Colonic mucosa (tissue), 4 donors: ENCODE data around the gene C6orf89. TPM values are rescaled to one million over a fixed set of nuclear protein-coding genes. Genes with fewer than 3 reads are reported as not detected.

ENCODE experiments used
- DNase-seq: peaks from one replicate; pipeline ENCODE4 v3.0.0-alpha.2; 2020
- H3K27ac ChIP-seq: fragments of 200-600 bp; one replicate; pipeline ENCODE4 v1.8.0; 2021
- H3K27me3 ChIP-seq: fragments of 200-600 bp; one replicate; pipeline ENCODE4 v1.8.0; 2021
- H3K36me3 ChIP-seq: fragments of 200-600 bp; one replicate; pipeline ENCODE4 v1.8.0; 2021
- H3K4me1 ChIP-seq: fragments of 200-600 bp; one replicate; pipeline ENCODE4 v1.8.0; 2021; ENCODE audit warnings: mild to moderate bottlenecking
- H3K4me3 ChIP-seq: fragments of 200-600 bp; one replicate; pipeline ENCODE4 v1.8.0; 2021
- H3K9ac ChIP-seq, 2 donors: one replicate each; pipeline ENCODE4 v1.7.0; 2013; ENCODE audit warnings: control low read depth in 2 of 2, low read depth in 2 of 2, low read length in 2 of 2
- H3K9me3 ChIP-seq: fragments of 200-600 bp; one replicate; pipeline ENCODE4 v1.8.0; 2021
- CTCF ChIP-seq: fragments of 200-600 bp; IDR thresholded peaks from one replicate; pipeline ENCODE4 v1.8.0; 2022; ENCODE audit warnings: antibody characterized with exemption, mild to moderate bottlenecking
- intact Hi-C: fragments of 100-400 bp; cut with DNase I; formaldehyde crosslinking; loops from one replicate; pipeline ENCODE4 v1.14.1; 2022
- total RNA-seq, 2 donors: library from RNA; stranded (reverse); fragmentation: NEBNext Ultra II Directional in 1 of 2; extraction: Animal tissue kit (Norgen Biotek cat#: 25700) in 1 of 2; gene quantifications; one replicate each; pipeline ENCODE4 v1.2.1, GENCODE V29; 2021
- donor health status: healthy.
- donor health status: DM: no; HTN: no; CAD: no.
- donor health status: DM: no; HTN: no; CAD: no.

The C6orf89 gene
- total RNA-seq, 2 donors from 2014 or later = 46.3 to 49.5 TPM

GRCh38 chr6:36914227-36914794 is 28.6 kb downstream of the C6orf89 start:
- TF ChIP-seq CTCF = peak; percentile 28
- no peaks in the 10 kb centered on the region for H3K9me3 ChIP-seq
- intact Hi-C loops = no loop called here
- H3K27ac ChIP-seq = peak overlapping the region; percentile 51
- H3K4me3 ChIP-seq = no peak overlapping the region
- peak; percentile 79 for DNase-seq
- H3K27me3 ChIP-seq = no peaks in the 10 kb centered on the region
- no peak overlapping the region for H3K9ac ChIP-seq
- no peaks in the 10 kb centered on the region for H3K36me3 ChIP-seq
- peaks cover 4% of the 10 kb centered on the region for H3K4me1 ChIP-seq

- H3K9ac ChIP-seq = no peak overlapping the region
- intact Hi-C loops = no loop called here
- H3K4me1 ChIP-seq = peaks cover 4% of the 10 kb centered on the region
Observed at GRCh38 chr6:36915599-36915998, 29.8 kb downstream of the C6orf89 start.

GRCh38 chr6:36916126-36916525 is 30.4 kb downstream of the C6orf89 start:
- intact Hi-C loops = no loop called here
- TF ChIP-seq CTCF = no peak
- Histone ChIP-seq H3K36me3 (no peaks in the 10 kb centered on the region), H3K27ac (no peak overlapping the region), H3K9ac (no peak overlapping the region), H3K4me3 (no peak overlapping the region), H3K9me3 (no peaks in the 10 kb centered on the region), H3K27me3 (no peaks in the 10 kb centered on the region), H3K4me1 (peaks cover 4% of the 10 kb centered on the region)
- DNase-seq = no peak

More at GRCh38 chr6:36915599-36915998, 29.8 kb downstream of the C6orf89 start:
- no peaks in the 10 kb centered on the region for H3K36me3 ChIP-seq
- no peaks in the 10 kb centered on the region for H3K9me3 ChIP-seq
- no peak overlapping the region for H3K27ac ChIP-seq
- no peak overlapping the region for H3K4me3 ChIP-seq
- TF ChIP-seq CTCF = no peak
- H3K27me3 ChIP-seq = no peaks in the 10 kb centered on the region
- DNase-seq = no peak

- DNase-seq = no peak
- no peaks in the 10 kb centered on the region for H3K27me3 ChIP-seq
- no peak for TF ChIP-seq CTCF
- H3K36me3 ChIP-seq = no peaks in the 10 kb centered on the region
- peak overlapping the region; percentile 34 for H3K27ac ChIP-seq
- H3K4me1 ChIP-seq = peaks cover 4% of the 10 kb centered on the region
- no peak overlapping the region for H3K9ac ChIP-seq
- no peaks in the 10 kb centered on the region for H3K9me3 ChIP-seq
- no peak overlapping the region for H3K4me3 ChIP-seq
- intact Hi-C loops = no loop called here
Observed at GRCh38 chr6:36917541-36918193, 31.9 kb downstream of the C6orf89 start.

- Histone ChIP-seq H3K36me3 (no peaks in the 10 kb centered on the region), H3K4me3 (no peak overlapping the region), H3K27ac (no peak overlapping the region), H3K4me1 (no peaks in the 10 kb centered on the region), H3K9ac (no peak overlapping the region), H3K27me3 (no peaks in the 10 kb centered on the region), H3K9me3 (no peaks in the 10 kb centered on the region)
- no peak for TF ChIP-seq CTCF
- DNase-seq = no peak
- intact Hi-C loops = no loop called here
Observed at GRCh38 chr6:36920049-36920448, 34.3 kb downstream of the C6orf89 start.
